A673 (cell line): ENCODE data around the gene NES.

ENCODE experiments used
- CTCF ChIP-seq: fragments of 300-800, 200-600 bp; sonication (generic); conservative IDR thresholded peaks from 2 replicates; pipeline ENCODE4 v1.5.1; 2017; ENCODE audit warnings: low read depth, mild to moderate bottlenecking, antibody characterized with exemption, low read length, moderate library complexity, mixed read lengths
- EZH2 ChIP-seq: fragments of 200-600 bp; sonication (generic); IDR thresholded peaks from 2 replicates; pipeline ENCODE4 v1.6.1; 2017; ENCODE audit warnings: borderline replicate concordance, low read depth, mild to moderate bottlenecking, mixed read lengths, antibody characterized with exemption, low read length; ENCODE audit not compliant: poor library complexity, severe bottlenecking

DNA sequence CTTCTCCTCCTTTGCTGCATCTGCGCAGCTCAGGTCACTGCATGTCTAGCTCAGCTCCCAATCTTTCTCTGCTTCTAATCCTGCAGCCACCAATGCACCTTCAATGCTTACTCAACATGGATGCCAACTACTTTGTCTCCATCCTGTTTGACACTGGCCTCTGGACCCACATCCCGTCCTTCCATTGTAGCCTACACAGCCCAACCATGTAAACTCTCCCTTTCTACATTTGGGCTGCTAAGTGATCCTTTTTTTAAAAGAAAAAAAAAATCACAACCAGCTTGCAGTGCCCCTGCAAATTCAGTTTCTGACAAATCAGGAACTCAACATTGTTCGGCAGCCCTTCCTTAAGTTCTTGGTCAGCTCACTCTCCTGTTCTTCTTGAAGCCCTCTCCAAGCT lies 37.6 kb upstream of the NES start:
- TF ChIP-seq CTCF (no peak), EZH2 (no peak)
